HG03095 (cell line): ENCODE measurements around the gene CNTN3.

Experiments used
- ATAC-seq: cut with Tn5 transposase; IDR thresholded peaks from one replicate; pipeline ENCODE4 v1.9.1; 2021; ENCODE audit warnings: moderate library complexity; ENCODE audit not compliant: unreplicated experiment

The CNTN3 gene

GRCh38 chr3:74614107-74614967 lies at the start of gene CNTN3:
TSS of gene CNTN3 (minus strand) at chr3:74614659. CDS start at chr3:74521112, 93,547 bp downstream.
- ATAC-seq, result no peak

- ATAC-seq, result no peak
Measured at GRCh38 chr3:74663178-74663577, 48.7 kb upstream of the CNTN3 start.

GRCh38 chr3:74661672-74662071 lies 47.2 kb upstream of the CNTN3 start:
- ATAC-seq, result no peak

GRCh38 chr3:74651885-74652284 lies 37.4 kb upstream of the CNTN3 start:
- ATAC-seq, result no peak

- ATAC-seq, result no peak
Measured at GRCh38 chr3:74651292-74651691, 36.8 kb upstream of the CNTN3 start.

GRCh38 chr3:74648107-74648506 lies 33.6 kb upstream of the CNTN3 start:
- ATAC-seq, result no peak

GRCh38 chr3:74646094-74646493 lies 31.6 kb upstream of the CNTN3 start:
- no peak for ATAC-seq

GRCh38 chr3:74643636-74644035 lies 29.2 kb upstream of the CNTN3 start:
- no peak for ATAC-seq

- ATAC-seq, result no peak
Measured at GRCh38 chr3:74642876-74643275, 28.4 kb upstream of the CNTN3 start.

GRCh38 chr3:74640211-74640610 lies 25.8 kb upstream of the CNTN3 start:
- no peak for ATAC-seq

- no peak for ATAC-seq
Measured at GRCh38 chr3:74639681-74640080, 25.2 kb upstream of the CNTN3 start.

- no peak for ATAC-seq
Measured at GRCh38 chr3:74636981-74637380, 22.5 kb upstream of the CNTN3 start.

GRCh38 chr3:74633021-74633420 lies 18.6 kb upstream of the CNTN3 start:
- ATAC-seq, result no peak

- no peak for ATAC-seq
Measured at GRCh38 chr3:74631351-74632140, 17.1 kb upstream of the CNTN3 start.

- no peak for ATAC-seq
Measured at GRCh38 chr3:74630602-74631001, 16.1 kb upstream of the CNTN3 start.

GRCh38 chr3:74626011-74626410 lies 11.6 kb upstream of the CNTN3 start:
- ATAC-seq, result no peak

GRCh38 chr3:74624301-74624700 lies 9.8 kb upstream of the CNTN3 start:
- ATAC-seq, result no peak

- no peak for ATAC-seq
Measured at GRCh38 chr3:74623261-74623836, 8.9 kb upstream of the CNTN3 start.

- ATAC-seq, result no peak
Measured at GRCh38 chr3:74621581-74621980, 7.1 kb upstream of the CNTN3 start.

- ATAC-seq, result no peak
Measured at GRCh38 chr3:74617776-74618175, 3.3 kb upstream of the CNTN3 start.

GRCh38 chr3:74613521-74614106 lies 845 bp downstream of the CNTN3 start:
- ATAC-seq, result no peak
